AG04450 (cell line): Measurements from ENCODE around the gene DNM2. TPM values are rescaled to one million over a fixed set of nuclear protein-coding genes. Genes with fewer than 3 reads are reported as not detected.
A peak's percentile ranks its signal among the peaks of the same experiment; 100 is the strongest.

Experiments
- CTCF ChIA-PET: fragments of 300-600, 350-600 bp; formaldehyde crosslinking; extraction: SDS; loops from one replicate; lab custom pipeline; 2022; ENCODE audit warnings: antibody characterized with exemption, inconsistent platforms; lab: Charles Lee
- POLR2A ChIA-PET: fragments of 350-600 bp; formaldehyde crosslinking; extraction: SDS; loops from one replicate; lab custom pipeline; 2021; ENCODE audit warnings: antibody characterized with exemption, inconsistent platforms; lab: Yijun Ruan, JAX
- DNase-seq: peaks from one replicate; pipeline ENCODE4 v3.0.0-alpha.2; 2011; ENCODE audit warnings: low read depth, low spot score
- H3K27ac ChIP-seq: one replicate; pipeline ENCODE4 v1.5.1; 2012; ENCODE audit warnings: low read depth, low read length, control low read depth
- H3K27me3 ChIP-seq: one replicate; pipeline ENCODE4 v1.6.0; 2012; ENCODE audit warnings: low read length; ENCODE audit not compliant: control insufficient read depth, insufficient read depth
- H3K4me3 ChIP-seq: 2 replicates; pipeline ENCODE4 v1.5.1; 2011; ENCODE audit warnings: mild to moderate bottlenecking, low read depth, low read length, control low read depth
- H3K9me3 ChIP-seq: 2 replicates; pipeline ENCODE4 v1.5.1; 2012; ENCODE audit warnings: low read length; ENCODE audit not compliant: control insufficient read depth, insufficient read depth
- polyA plus RNA-seq: library from polyadenylated mRNA; depleted of rRNA; stranded (reverse); fragments of >200 nt; gene quantifications from 2 replicates; pipeline ENCODE4 v1.2.3, GENCODE V29; 2011
- TF ChIP-seq, protein P1 (sequence below): IDR thresholded peaks from 2 replicates; pipeline ENCODE4 v1.5.1; 2011; ENCODE audit warnings: low read depth, low read length, control low read depth, inconsistent platforms

The DNM2 gene
- polyA plus RNA-seq, 1 experiment, result 36.9 TPM

DNA sequence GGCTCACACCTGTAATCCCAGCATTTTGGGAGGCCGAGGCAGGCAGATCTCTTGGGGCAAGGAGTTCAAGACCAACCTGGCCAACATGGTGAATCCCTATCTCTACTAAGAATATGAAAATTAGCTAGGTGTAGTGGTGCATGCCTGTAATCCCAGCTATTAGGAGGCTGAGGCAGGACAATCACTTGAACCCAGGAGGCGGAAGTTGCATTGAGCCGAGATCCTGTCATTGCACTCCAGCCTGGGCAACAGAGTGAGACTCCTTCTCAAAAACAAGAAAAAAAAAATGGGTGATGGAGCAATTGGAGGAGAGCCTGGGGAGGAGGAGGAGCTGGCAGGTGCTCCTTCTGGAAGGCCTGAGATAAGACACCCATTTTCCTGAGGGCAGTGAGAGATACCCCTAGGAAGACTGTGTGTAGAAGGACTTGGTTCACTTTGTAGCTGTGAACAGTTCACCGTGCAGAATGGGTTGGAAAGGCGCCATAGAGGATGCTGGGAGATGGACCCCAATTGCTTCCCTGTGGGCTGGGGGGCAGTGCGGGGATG is 144.8 kb downstream of the DNM2 start:
- POLR2A ChIA-PET, result no interaction called here
- no peaks in the 10 kb centered on the region for H3K27me3 ChIP-seq
- TF ChIP-seq, protein P1, sequence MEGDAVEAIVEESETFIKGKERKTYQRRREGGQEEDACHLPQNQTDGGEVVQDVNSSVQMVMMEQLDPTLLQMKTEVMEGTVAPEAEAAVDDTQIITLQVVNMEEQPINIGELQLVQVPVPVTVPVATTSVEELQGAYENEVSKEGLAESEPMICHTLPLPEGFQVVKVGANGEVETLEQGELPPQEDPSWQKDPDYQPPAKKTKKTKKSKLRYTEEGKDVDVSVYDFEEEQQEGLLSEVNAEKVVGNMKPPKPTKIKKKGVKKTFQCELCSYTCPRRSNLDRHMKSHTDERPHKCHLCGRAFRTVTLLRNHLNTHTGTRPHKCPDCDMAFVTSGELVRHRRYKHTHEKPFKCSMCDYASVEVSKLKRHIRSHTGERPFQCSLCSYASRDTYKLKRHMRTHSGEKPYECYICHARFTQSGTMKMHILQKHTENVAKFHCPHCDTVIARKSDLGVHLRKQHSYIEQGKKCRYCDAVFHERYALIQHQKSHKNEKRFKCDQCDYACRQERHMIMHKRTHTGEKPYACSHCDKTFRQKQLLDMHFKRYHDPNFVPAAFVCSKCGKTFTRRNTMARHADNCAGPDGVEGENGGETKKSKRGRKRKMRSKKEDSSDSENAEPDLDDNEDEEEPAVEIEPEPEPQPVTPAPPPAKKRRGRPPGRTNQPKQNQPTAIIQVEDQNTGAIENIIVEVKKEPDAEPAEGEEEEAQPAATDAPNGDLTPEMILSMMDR, result no peak
- DNase-seq, result no peak
- no peak overlapping the region for H3K27ac ChIP-seq
- no peaks in the 10 kb centered on the region for H3K9me3 ChIP-seq
- CTCF ChIA-PET, result interaction anchor here (0.7 to 5.6 kb wide), 4 partner anchors 10 to 144 kb away, joined by 4 to 116 read pairs (median 60); partner anchors contain the start of genes C19orf38 and DNM2
- H3K4me3 ChIP-seq, result no peak overlapping the region

DNA sequence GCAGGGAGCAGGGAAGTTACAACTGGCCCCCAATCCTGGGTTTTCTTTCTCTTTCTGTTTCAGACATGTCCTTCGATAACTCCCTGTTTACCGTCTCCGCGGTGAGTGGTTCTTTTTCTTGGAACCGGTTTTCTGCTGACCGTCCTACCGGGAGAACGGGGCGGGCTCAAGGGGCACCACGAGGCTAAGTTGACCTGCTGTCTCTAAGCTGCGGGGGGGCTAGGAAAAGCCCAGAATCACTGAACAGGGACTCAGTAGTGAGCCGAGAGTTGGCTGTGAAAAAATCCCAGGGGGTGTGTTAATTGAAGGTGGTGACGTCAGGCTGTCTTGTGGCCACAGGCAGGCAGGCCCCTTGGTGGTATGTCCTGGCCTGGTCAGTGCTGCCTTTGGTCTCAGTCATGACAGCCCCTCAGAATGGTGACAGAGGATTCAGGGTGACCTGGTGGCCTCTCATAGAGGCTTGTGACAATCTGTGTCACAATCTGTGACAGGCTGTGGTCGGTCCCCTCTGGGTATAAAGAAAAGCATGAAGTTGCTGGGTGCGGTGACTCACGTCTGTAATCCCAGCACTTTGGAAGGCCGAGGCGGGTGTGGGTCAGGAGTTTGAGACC is 145.3 kb downstream of the DNM2 start:
- H3K27me3 ChIP-seq, result no peaks in the 10 kb centered on the region
- CTCF ChIA-PET, result interaction anchor here (1.0 to 5.6 kb wide), 9 partner anchors 9 to 144 kb away, joined by 4 to 116 read pairs (median 17); partner anchors contain the start of genes C19orf38, DNM2 and TMED1
- no peak overlapping the region for H3K4me3 ChIP-seq
- H3K9me3 ChIP-seq, result no peaks in the 10 kb centered on the region
- no peak overlapping the region for H3K27ac ChIP-seq
- POLR2A ChIA-PET, result interaction anchor here (1.5 kb wide), 1 partner anchor 27 kb away, joined by 12 read pairs; the partner anchor contains the start of gene TMED1
- DNase-seq, result no peak
- TF ChIP-seq, protein P1, result no peak

DNA sequence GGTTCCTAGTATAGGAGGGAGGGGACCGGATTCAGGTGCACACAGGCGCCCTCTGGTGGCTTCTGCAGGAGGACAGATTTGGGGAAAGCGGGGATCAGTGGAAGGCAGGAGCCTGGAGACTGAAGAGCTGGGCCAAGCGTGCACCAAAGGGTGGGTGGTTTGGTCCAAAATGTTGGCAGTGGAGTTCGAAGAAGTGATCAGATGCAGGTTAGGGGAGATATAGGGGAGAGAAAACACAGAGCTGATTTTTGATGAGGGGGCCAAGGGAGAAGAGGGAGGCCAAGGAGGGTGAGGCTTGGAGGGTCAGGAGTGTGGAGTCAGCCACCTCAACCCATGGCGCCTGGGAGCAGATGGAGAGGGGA is 146.6 kb downstream of the DNM2 start:
- DNase-seq, result peak; percentile 47
- POLR2A ChIA-PET, result interaction anchor here (0.5 to 1.5 kb wide), 4 partner anchors 29 to 426 kb away, joined by 4 to 12 read pairs (median 6); partner anchors contain the start of gene TMED1
- H3K4me3 ChIP-seq, result no peak overlapping the region
- CTCF ChIA-PET, result interaction anchor here (0.5 to 5.6 kb wide), 33 partner anchors 9 to 588 kb away, joined by 3 to 116 read pairs (median 4); partner anchors contain the start of genes C19orf38, DNM2, QTRT1 and TMED1
- no peaks in the 10 kb centered on the region for H3K27me3 ChIP-seq
- H3K27ac ChIP-seq, result no peak overlapping the region
- H3K9me3 ChIP-seq, result no peaks in the 10 kb centered on the region
- TF ChIP-seq, protein P1, result peak; percentile 91

- Histone ChIP-seq H3K4me3 (no peak overlapping the region), H3K27ac (no peak overlapping the region), H3K27me3 (no peaks in the 10 kb centered on the region), H3K9me3 (no peaks in the 10 kb centered on the region)
- no peak for DNase-seq
- TF ChIP-seq, protein P1, result no peak
- CTCF ChIA-PET, result interaction anchor here (0.7 to 5.6 kb wide), 4 partner anchors 14 to 148 kb away, joined by 3 to 116 read pairs (median 76); partner anchors contain the start of genes C19orf38, DNM2 and TMED1
- POLR2A ChIA-PET, result no interaction called here
Measured at GRCh38 chr19:10866495-10866894, 148.6 kb downstream of the DNM2 start.
